Thyroid gland (tissue), 4 donors: Measurements from ENCODE around the gene PSMD5. TPM values are rescaled to one million over a fixed set of nuclear protein-coding genes. Genes with fewer than 3 reads are reported as not detected.

Experiments used
- DNase-seq, 2 donors: peaks; one replicate each; pipeline ENCODE4 v3.0.0-alpha.2; 2019
- H3K27ac ChIP-seq, 3 donors: fragments of 200-600 bp; sonication (generic); 1 replicate in 2 of 3; 2 replicates in 1 of 3; pipeline ENCODE4 v1.5.1; 2016 to 2019; ENCODE audit warnings: mild to moderate bottlenecking in 1 of 3, moderate library complexity in 1 of 3
- H3K27me3 ChIP-seq: fragments of 200-600 bp; sonication (generic); one replicate; pipeline ENCODE4 v1.5.1; 2019
- H3K36me3 ChIP-seq, 2 donors: fragments of 200-600 bp; sonication (generic); one replicate each; pipeline ENCODE4 v1.5.1; 2016 to 2019
- H3K4me1 ChIP-seq, 2 donors: fragments of 200-600 bp; sonication (generic); one replicate each; pipeline ENCODE4 v1.5.1; 2017 to 2019
- H3K4me3 ChIP-seq, 3 donors: fragments of 200-600 bp; sonication (generic); replicated peaks in 1 of 3; 1 replicate in 2 of 3; 2 replicates in 1 of 3; pipeline ENCODE4 v1.5.1; 2016; ENCODE audit warnings: mild to moderate bottlenecking in 1 of 3
- H3K9me3 ChIP-seq: fragments of 200-600 bp; sonication (generic); one replicate; pipeline ENCODE4 v1.5.1; 2017
- CTCF ChIP-seq, 6 experiments: fragments of 200-600 bp in 3 of 6; fragments of 450-650 bp in 3 of 6; sonication (generic) in 3 of 6; IDR thresholded peaks; one replicate each; pipeline ENCODE4 v1.5.1; 2016 to 2019; ENCODE audit warnings: antibody characterized with exemption in 6 of 6, mild to moderate bottlenecking in 2 of 6, inconsistent platforms in 1 of 6, moderate library complexity in 1 of 6
- POLR2A ChIP-seq, 2 donors: fragments of 450-650 bp; IDR thresholded peaks; one replicate each; pipeline ENCODE4 v1.6.1; 2017; ENCODE audit warnings: antibody characterized with exemption in 2 of 2, mild to moderate bottlenecking in 2 of 2, moderate library complexity in 1 of 2
- WGBS, 2 donors: methylation state at CpG; one replicate each; pipeline ENCODE4 v1.1.5; 2017; 5-methylcytosine and 5-hydroxymethylcytosine counted together
- intact Hi-C: fragments of 100-400 bp; cut with DNase I; formaldehyde crosslinking; loops from one replicate; pipeline ENCODE4 v1.15.1; 2023
- total RNA-seq, 4 donors: library from RNA; depleted of rRNA; stranded (reverse); fragments of >200 nt; gene quantifications; one replicate each; pipeline ENCODE4 v1.2.3, GENCODE V29; 2016

The PSMD5 gene
- total RNA-seq, 4 donors from 2014 or later, result 34.8 to 38.6 (median 36.5) TPM

GRCh38 chr9:120846251-120846889 lies 3.6 kb upstream of the PSMD5 start:
- Histone ChIP-seq H3K4me1 (peaks cover 13 to 15% of the 10 kb centered on the region in 2 donors), H3K36me3 (no peaks in the 10 kb centered on the region), H3K27ac (no peak overlapping the region), H3K4me3 (no peak overlapping the region), H3K9me3 (no peaks in the 10 kb centered on the region), H3K27me3 (no peaks in the 10 kb centered on the region)
- WGBS, 2 donors, result 88 to 96% methylated on average over 3 of the region's 3 CpGs
- no peak for DNase-seq
- intact Hi-C loops, result loop anchor here (10.0 kb wide), 1 partner anchor 52 kb away; the partner anchor contains the start of gene FBXW2
- TF ChIP-seq CTCF (IDR thresholded peaks at IDR 0.05) (no peak), POLR2A (IDR thresholded peaks at IDR 0.05) (no peak)

- no peak overlapping the region for H3K27ac ChIP-seq
- TF ChIP-seq POLR2A (IDR thresholded peaks at IDR 0.05) (no peak), CTCF (IDR thresholded peaks at IDR 0.05) (no peak)
- DNase-seq, result no peak
- H3K27me3 ChIP-seq, result no peaks in the 10 kb centered on the region
- no peak overlapping the region for H3K4me3 ChIP-seq
- no peaks in the 10 kb centered on the region for H3K9me3 ChIP-seq
- H3K36me3 ChIP-seq, result no peaks in the 10 kb centered on the region
- intact Hi-C loops, result loop anchor here (10.0 kb wide), 1 partner anchor 50 kb away; the partner anchor contains the start of gene FBXW2
- H3K4me1 ChIP-seq, result peaks cover 13 to 15% of the 10 kb centered on the region in 2 donors
Measured at GRCh38 chr9:120845255-120845654, 2.5 kb upstream of the PSMD5 start.

GRCh38 chr9:120841930-120842684 lies 615 bp downstream of the PSMD5 start:
- DNase-seq, result peak in 1 of 2 donors; percentile 21
- Histone ChIP-seq H3K27ac (peak overlapping the region; percentile 88 to 96 (median 94)), H3K4me1 (peaks cover 15 to 19% of the 10 kb centered on the region in 2 donors), H3K27me3 (no peaks in the 10 kb centered on the region), H3K36me3 (no peaks in the 10 kb centered on the region), H3K4me3 (peak overlapping the region; percentile 61 to 67 (median 64)), H3K9me3 (no peaks in the 10 kb centered on the region)
- 36 to 45% methylated on average over 18 of the region's 18 CpGs for WGBS, 2 donors
- intact Hi-C loops, result loop anchor here (10.0 kb wide), 1 partner anchor 47 kb away; the partner anchor contains the start of gene FBXW2
- no peak for TF ChIP-seq CTCF (IDR thresholded peaks at IDR 0.05)
- TF ChIP-seq POLR2A (IDR thresholded peaks at IDR 0.05), result no peak

GRCh38 chr9:120839146-120839545 lies 3.6 kb downstream of the PSMD5 start:
- no peak for DNase-seq
- H3K9me3 ChIP-seq, result no peaks in the 10 kb centered on the region
- intact Hi-C loops, result no loop called here
- H3K4me3 ChIP-seq, result no peak overlapping the region
- WGBS, 2 donors, result 81 to 84% methylated on average over 2 of the region's 2 CpGs
- H3K36me3 ChIP-seq, result no peaks in the 10 kb centered on the region
- peaks cover 14 to 19% of the 10 kb centered on the region in 2 donors for H3K4me1 ChIP-seq
- no peak overlapping the region for H3K27ac ChIP-seq
- H3K27me3 ChIP-seq, result no peaks in the 10 kb centered on the region
- TF ChIP-seq CTCF (IDR thresholded peaks at IDR 0.05), result no peak
- no peak for TF ChIP-seq POLR2A (IDR thresholded peaks at IDR 0.05)

GRCh38 chr9:120837921-120838320 lies 4.8 kb downstream of the PSMD5 start:
- 92 to 96% methylated on average over 3 of the region's 3 CpGs for WGBS, 2 donors
- intact Hi-C loops, result no loop called here
- peaks cover 6 to 10% of the 10 kb centered on the region in 2 donors for H3K4me1 ChIP-seq
- H3K4me3 ChIP-seq, result no peak overlapping the region
- H3K27me3 ChIP-seq, result no peaks in the 10 kb centered on the region
- H3K9me3 ChIP-seq, result no peaks in the 10 kb centered on the region
- no peak overlapping the region for H3K27ac ChIP-seq
- peaks cover 0 to under 1% of the 10 kb centered on the region in 2 donors for H3K36me3 ChIP-seq
- DNase-seq, result no peak
- TF ChIP-seq POLR2A (IDR thresholded peaks at IDR 0.05) (no peak), CTCF (IDR thresholded peaks at IDR 0.05) (no peak)
